DND-41 (cell line): ENCODE data around the gene NPC1L1.

Experiments
- ATAC-seq: fragments of 200-7000 bp; cut with Tn5 transposase; 3 replicates; pipeline ENCODE4 v1.9.1; 2021; ENCODE audit warnings: low read depth; ENCODE audit not compliant: insufficient read depth
- DNase-seq: peaks from one replicate; pipeline ENCODE4 v3.0.0-alpha.2; 2020
- H2AFZ ChIP-seq: 2 replicates; pipeline ENCODE4 v1.6.0; 2012; ENCODE audit warnings: low read depth, low read length
- H3K27ac ChIP-seq: 2 replicates; pipeline ENCODE4 v1.5.1; 2012; ENCODE audit warnings: low read length, inconsistent platforms
- H3K27me3 ChIP-seq: fragments of 200-600 bp; sonication (generic); 2 replicates; pipeline ENCODE4 v1.6.0; 2012; ENCODE audit warnings: low read length, mild to moderate bottlenecking, inconsistent platforms; ENCODE audit not compliant: insufficient read depth, poor library complexity
- H3K36me3 ChIP-seq: 2 replicates; pipeline ENCODE4 v1.5.1; 2012; ENCODE audit warnings: low read length, inconsistent platforms; ENCODE audit not compliant: insufficient read depth
- H3K4me1 ChIP-seq: 2 replicates; pipeline ENCODE4 v1.5.1; 2012; ENCODE audit warnings: mild to moderate bottlenecking, low read length; ENCODE audit not compliant: insufficient read depth
- H3K4me2 ChIP-seq: 2 replicates; pipeline ENCODE4 v1.6.0; 2012; ENCODE audit warnings: mild to moderate bottlenecking, moderate library complexity, low read length, inconsistent platforms; ENCODE audit not compliant: insufficient read depth
- H3K4me3 ChIP-seq, 2 experiments: fragments of 200-600 bp in 1 of 2; shearing (Covaris generic) in 1 of 2; 2 replicates each; pipeline ENCODE4 v1.5.1; 2012 to 2016; ENCODE audit warnings: inconsistent platforms in 2 of 2, low read length in 2 of 2, mild to moderate bottlenecking in 2 of 2, low read depth in 1 of 2, moderate library complexity in 1 of 2
- H3K79me2 ChIP-seq: 2 replicates; pipeline ENCODE4 v1.6.0; 2012; ENCODE audit warnings: low read length, inconsistent platforms; ENCODE audit not compliant: insufficient read depth
- H3K9ac ChIP-seq: 2 replicates; pipeline ENCODE4 v1.6.0; 2012; ENCODE audit warnings: low read depth, mild to moderate bottlenecking, inconsistent platforms, low read length, moderate library complexity
- H3K9me3 ChIP-seq: 2 replicates; pipeline ENCODE4 v1.5.1; 2012; ENCODE audit warnings: low read length, moderate library complexity, mild to moderate bottlenecking, inconsistent platforms; ENCODE audit not compliant: insufficient read depth, severe bottlenecking
- H4K20me1 ChIP-seq: 2 replicates; pipeline ENCODE4 v1.6.0; 2012; ENCODE audit warnings: low read length; ENCODE audit not compliant: insufficient read depth
- EZH2 ChIP-seq: IDR thresholded peaks from 3 replicates; pipeline ENCODE4 v1.6.1; 2012; ENCODE audit warnings: borderline replicate concordance, low read depth, mild to moderate bottlenecking, moderate library complexity, low read length, inconsistent platforms; ENCODE audit not compliant: severe bottlenecking
- TF ChIP-seq, protein P1 (sequence below): IDR thresholded peaks from 2 replicates; pipeline ENCODE4 v1.5.1; 2012; ENCODE audit warnings: borderline replicate concordance, low read length, moderate library complexity, mild to moderate bottlenecking; ENCODE audit not compliant: poor library complexity, severe bottlenecking; ENCODE audit errors: extremely low read depth

NPC1L1 gene

DNA sequence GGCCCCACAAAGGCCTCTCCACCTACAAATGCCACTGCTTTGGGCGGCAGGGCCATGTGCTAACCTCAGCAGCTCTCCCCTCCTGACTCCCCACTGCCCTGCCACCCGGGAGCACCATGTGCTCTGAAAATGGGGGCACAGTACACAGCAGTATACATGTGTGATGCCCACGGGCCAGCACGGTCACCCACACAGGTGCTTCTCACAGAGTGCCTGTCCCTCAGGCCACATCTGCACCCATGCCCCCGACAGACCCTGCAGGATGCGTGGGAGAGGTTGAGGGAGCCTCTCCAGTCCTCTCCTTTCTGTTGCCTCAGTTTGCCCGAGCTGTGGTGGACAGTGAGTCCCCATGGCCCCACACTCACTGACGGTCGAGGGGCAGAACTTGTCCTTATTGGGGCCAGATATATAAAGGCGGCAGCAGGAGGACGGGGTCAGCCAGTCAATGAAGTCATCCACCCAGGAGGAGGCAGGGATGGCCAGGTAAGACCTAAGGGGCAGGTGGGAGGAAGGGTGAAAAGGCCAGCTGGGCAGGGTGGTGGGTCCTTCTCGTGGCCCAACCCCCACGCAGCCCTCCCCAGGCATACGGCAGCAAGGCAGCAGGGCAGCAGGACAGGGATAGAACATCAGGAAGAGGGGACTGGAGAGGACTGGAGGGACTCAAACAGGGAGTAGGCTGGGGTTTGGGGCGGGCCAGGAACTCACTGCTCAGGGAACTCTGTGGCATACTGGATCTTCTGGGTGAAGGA lies 19.6 kb downstream of the NPC1L1 start:
- Histone ChIP-seq H3K9ac (no peak overlapping the region), H2AFZ (no peak overlapping the region), H3K79me2 (no peaks in the 10 kb centered on the region), H3K4me2 (no peak overlapping the region), H3K4me3 (no peak overlapping the region), H4K20me1 (no peaks in the 10 kb centered on the region), H3K4me1 (no peaks in the 10 kb centered on the region), H3K27me3 (peaks cover 6% of the 10 kb centered on the region), H3K36me3 (no peaks in the 10 kb centered on the region), H3K9me3 (no peaks in the 10 kb centered on the region), H3K27ac (no peak overlapping the region)
- no peak for ATAC-seq
- no peak for DNase-seq
- TF ChIP-seq EZH2: no peak
- TF ChIP-seq, protein P1, sequence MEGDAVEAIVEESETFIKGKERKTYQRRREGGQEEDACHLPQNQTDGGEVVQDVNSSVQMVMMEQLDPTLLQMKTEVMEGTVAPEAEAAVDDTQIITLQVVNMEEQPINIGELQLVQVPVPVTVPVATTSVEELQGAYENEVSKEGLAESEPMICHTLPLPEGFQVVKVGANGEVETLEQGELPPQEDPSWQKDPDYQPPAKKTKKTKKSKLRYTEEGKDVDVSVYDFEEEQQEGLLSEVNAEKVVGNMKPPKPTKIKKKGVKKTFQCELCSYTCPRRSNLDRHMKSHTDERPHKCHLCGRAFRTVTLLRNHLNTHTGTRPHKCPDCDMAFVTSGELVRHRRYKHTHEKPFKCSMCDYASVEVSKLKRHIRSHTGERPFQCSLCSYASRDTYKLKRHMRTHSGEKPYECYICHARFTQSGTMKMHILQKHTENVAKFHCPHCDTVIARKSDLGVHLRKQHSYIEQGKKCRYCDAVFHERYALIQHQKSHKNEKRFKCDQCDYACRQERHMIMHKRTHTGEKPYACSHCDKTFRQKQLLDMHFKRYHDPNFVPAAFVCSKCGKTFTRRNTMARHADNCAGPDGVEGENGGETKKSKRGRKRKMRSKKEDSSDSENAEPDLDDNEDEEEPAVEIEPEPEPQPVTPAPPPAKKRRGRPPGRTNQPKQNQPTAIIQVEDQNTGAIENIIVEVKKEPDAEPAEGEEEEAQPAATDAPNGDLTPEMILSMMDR: no peak

DNA sequence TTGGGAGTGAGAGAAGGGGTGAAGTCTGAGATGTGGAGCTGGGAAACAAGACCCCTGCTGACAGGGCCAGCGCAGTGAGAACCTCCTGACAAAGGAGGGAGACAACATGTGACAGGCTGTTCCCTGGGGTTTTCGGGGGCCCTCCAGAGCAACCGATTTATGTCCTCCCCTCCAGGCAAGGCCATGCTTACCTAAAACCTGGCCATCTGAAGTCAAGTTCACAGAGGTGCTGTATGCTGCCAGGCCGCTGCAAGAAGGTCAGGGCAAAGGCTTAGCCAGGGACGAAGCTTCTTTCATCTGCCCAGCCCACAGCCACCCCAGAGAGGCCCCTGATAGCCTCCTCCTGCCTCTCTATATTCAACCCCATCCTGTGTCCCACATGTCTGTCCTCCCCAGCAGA lies 20.6 kb downstream of the NPC1L1 start:
- peaks cover 6% of the 10 kb centered on the region for H3K27me3 ChIP-seq
- H3K9ac ChIP-seq: no peak overlapping the region
- ATAC-seq: no peak
- H3K9me3 ChIP-seq: no peaks in the 10 kb centered on the region
- no peaks in the 10 kb centered on the region for H3K79me2 ChIP-seq
- H3K27ac ChIP-seq: no peak overlapping the region
- H3K4me3 ChIP-seq: no peak overlapping the region
- no peak for DNase-seq
- H3K4me2 ChIP-seq: no peak overlapping the region
- TF ChIP-seq, protein P1: no peak
- no peak for TF ChIP-seq EZH2
- H4K20me1 ChIP-seq: no peaks in the 10 kb centered on the region
- H3K4me1 ChIP-seq: no peaks in the 10 kb centered on the region
- no peak overlapping the region for H2AFZ ChIP-seq
- no peaks in the 10 kb centered on the region for H3K36me3 ChIP-seq

DNA sequence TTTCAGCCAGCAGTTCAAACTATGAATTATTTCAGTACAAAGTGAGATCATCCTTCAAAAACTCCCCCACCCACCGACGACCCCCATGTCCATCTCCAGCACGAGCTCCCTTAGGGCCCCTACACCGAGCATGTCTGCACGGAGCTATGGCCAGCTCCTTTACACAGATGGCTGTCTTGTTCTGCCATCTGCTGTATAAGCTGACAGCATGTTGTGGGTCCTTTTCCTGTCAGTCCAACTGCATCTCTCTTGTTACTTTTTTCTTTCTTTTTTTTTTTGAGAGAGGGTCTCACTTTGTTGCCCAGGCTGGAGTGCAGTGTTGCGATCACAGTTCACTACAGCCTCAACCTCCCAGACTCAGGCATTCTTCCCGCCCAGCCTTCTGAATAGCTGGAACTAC lies 21.6 kb downstream of the NPC1L1 start:
- peaks cover 6% of the 10 kb centered on the region for H3K27me3 ChIP-seq
- no peaks in the 10 kb centered on the region for H3K4me1 ChIP-seq
- no peak overlapping the region for H3K4me2 ChIP-seq
- ATAC-seq: no peak
- TF ChIP-seq, protein P1: no peak
- TF ChIP-seq EZH2: no peak
- no peak overlapping the region for H3K4me3 ChIP-seq
- no peaks in the 10 kb centered on the region for H3K79me2 ChIP-seq
- H3K36me3 ChIP-seq: no peaks in the 10 kb centered on the region
- H4K20me1 ChIP-seq: no peaks in the 10 kb centered on the region
- no peak overlapping the region for H2AFZ ChIP-seq
- DNase-seq: no peak
- H3K9me3 ChIP-seq: no peaks in the 10 kb centered on the region
- no peak overlapping the region for H3K9ac ChIP-seq
- H3K27ac ChIP-seq: no peak overlapping the region

DNA sequence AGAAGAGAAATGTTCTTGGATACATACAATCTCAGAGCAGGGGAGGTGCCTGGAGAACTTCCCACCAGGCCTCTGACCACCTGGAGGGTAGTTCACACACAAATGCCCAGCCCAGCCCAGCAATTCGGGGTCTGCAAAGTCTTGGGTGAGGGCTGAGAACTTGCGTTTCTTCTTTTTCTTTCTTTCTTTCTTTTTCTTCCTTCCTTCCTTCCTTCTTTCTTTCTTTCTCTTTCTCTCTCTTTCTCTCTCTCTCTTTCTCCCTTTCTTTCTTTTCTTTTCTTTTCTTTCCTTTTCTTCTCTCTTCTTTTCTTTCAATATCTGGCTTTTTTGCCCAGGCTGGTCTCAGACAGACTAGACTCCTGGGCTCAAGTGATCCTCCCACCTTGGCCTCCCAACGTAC lies 22.4 kb downstream of the NPC1L1 start:
- Histone ChIP-seq H3K36me3 (no peaks in the 10 kb centered on the region), H3K4me3 (no peak overlapping the region), H3K4me2 (no peak overlapping the region), H3K4me1 (no peaks in the 10 kb centered on the region), H4K20me1 (no peaks in the 10 kb centered on the region), H2AFZ (no peak overlapping the region), H3K27ac (no peak overlapping the region), H3K9me3 (no peaks in the 10 kb centered on the region), H3K27me3 (peaks cover 6% of the 10 kb centered on the region), H3K9ac (no peak overlapping the region), H3K79me2 (no peaks in the 10 kb centered on the region)
- ATAC-seq: no peak
- no peak for DNase-seq
- no peak for TF ChIP-seq EZH2
- TF ChIP-seq, protein P1: no peak
